Activated T-cell treated with anti-CD3 and anti-CD28 coated beads for 4 hours (primary cell): Measurements from ENCODE around the gene TMEM88.

Experiments used
- DNase-seq: peaks from one replicate; pipeline ENCODE4 v3.0.0-alpha.2; 2020

The TMEM88 gene

GRCh38 chr17:7844292-7845154 is 10.3 kb upstream of the TMEM88 start:
- DNase-seq: peak; percentile 68

DNA sequence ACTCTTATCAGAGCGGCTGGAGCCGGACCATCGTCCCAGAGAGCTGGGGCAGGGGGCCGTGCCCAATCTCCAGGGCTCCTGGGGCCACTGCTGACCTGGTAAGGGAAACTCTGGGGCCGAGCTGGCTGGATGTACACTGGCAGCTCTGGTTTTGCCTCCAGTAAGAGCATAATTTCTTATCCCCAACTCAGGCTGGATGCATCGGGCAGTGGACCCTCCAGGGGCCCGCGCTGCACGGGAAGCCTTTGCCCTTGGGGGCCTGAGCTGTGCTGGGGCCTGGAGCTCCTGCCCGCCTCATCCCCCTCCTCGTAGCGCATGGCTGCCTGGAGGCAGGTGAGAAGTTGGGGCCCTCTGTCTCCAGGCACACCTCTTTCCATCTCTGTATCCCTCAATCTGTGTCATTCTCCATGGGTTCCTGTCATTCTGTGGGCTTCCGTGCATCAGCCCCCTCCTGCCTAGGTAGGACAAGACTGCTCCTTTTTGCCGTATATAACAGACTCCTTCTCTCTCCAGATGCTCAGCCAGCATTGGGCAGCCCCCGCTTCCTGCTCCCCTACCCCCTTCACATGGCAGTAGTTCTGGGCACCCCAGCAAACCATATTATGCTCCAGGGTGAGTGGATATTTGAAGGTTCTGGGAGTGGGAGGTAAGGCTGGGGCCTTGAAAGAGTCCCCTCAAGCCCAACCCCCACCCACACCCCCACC is 9.4 kb upstream of the TMEM88 start:
- no peak for DNase-seq

DNA sequence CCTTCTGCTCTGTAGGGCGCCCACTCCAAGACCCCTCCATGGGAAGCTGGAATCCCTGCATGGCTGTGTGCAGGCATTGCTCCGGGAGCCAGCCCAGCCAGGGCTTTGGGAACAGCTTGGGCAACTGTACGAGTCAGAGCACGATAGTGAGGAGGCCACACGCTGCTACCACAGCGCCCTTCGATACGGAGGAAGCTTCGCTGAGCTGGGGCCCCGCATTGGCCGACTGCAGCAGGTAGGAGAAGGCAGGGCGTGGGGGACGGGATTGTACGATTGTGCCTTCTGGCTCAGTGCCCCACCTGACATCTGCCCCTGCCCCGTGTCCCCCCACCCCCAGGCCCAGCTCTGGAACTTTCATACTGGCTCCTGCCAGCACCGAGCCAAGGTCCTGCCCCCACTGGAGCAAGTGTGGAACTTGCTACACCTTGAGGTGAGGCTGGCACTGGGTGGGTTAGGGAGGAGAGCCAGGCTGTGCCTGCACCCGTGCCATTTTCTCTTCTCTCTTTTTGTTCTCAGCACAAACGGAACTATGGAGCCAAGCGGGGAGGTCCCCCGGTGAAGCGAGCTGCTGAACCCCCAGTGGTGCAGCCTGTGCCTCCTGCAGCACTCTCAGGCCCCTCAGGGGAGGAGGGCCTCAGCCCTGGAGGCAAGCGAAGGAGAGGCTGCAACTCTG is 8.7 kb upstream of the TMEM88 start:
- no peak for DNase-seq

DNA sequence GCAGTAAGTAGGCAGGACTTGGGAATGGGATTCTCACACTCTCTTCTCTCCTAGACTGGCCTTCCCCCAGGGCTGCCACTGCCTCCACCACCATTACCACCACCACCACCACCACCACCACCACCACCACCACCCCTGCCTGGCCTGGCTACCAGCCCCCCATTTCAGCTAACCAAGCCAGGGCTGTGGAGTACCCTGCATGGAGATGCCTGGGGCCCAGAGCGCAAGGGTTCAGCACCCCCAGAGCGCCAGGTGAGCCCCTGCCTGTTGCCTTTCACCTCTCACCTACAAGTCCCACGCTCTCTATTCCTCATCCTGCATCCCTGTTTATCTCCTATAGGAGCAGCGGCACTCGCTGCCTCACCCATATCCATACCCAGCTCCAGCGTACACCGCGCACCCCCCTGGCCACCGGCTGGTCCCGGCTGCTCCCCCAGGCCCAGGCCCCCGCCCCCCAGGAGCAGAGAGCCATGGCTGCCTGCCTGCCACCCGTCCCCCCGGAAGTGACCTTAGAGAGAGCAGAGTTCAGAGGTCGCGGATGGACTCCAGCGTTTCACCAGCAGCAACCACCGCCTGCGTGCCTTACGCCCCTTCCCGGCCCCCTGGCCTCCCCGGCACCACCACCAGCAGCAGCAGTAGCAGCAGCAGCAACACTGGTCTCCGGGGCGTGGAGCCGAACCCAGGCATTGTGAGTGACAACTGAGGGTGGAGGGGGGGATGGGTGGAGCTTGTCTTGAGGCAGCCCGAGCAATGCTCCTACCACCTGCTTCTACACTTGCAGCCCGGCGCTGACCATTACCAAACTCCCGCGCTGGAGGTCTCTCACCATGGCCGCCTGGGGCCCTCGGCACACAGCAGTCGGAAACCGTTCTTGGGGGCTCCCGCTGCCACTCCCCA is 7.9 kb upstream of the TMEM88 start:
- no peak for DNase-seq

- DNase-seq: no peak
Measured at GRCh38 chr17:7848131-7848579, 6.7 kb upstream of the TMEM88 start.

DNA sequence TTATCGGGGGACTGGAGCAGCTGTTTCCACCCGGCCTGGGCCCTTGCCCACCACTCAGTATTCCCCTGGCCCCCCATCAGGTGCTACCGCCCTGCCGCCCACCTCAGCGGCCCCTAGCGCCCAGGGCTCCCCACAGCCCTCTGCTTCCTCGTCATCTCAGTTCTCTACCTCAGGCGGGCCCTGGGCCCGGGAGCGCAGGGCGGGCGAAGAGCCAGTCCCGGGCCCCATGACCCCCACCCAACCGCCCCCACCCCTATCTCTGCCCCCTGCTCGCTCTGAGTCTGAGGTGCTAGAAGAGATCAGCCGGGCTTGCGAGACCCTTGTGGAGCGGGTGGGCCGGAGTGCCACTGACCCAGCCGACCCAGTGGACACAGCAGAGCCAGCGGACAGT is 6.1 kb upstream of the TMEM88 start:
- no peak for DNase-seq

GRCh38 chr17:7849130-7849750 is 5.6 kb upstream of the TMEM88 start:
- no peak for DNase-seq

DNA sequence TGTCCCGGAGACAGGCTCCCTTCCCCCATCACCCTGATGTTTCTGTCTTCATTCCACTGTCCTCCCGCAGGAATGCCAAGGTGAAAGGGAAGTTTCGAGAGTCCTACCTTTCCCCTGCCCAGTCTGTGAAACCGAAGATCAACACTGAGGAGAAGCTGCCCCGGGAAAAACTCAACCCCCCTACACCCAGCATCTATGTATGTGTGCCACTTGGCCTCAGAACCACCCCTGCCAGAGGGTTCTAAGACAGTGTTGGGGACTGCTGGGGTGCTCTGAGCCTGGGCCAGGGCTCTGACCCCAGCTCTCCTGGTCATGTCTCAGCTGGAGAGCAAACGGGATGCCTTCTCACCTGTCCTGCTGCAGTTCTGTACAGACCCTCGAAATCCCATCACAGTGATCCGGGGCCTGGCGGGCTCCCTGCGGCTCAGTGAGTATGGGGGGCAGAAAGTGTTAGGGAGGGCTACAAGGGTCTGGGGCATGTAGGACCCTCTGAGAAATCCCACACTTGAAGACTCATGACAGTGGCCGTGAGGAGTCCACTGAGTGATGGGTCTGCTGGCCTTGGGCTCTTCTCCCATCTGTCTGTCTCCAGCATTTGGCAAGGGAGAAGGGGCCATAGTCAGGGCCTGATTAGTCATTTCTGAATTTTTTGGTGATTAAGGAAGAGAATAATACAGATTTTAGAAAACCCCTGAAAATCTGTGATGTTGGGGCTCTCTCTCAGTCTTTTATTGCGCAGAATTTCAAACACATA is 4.9 kb upstream of the TMEM88 start:
- no peak for DNase-seq

GRCh38 chr17:7850701-7851437 is 4.0 kb upstream of the TMEM88 start:
- DNase-seq: no peak

- peak; percentile 80 for DNase-seq
Measured at GRCh38 chr17:7851438-7852261, 3.2 kb upstream of the TMEM88 start.

GRCh38 chr17:7852262-7852670 is 2.6 kb upstream of the TMEM88 start:
- DNase-seq: no peak

DNA sequence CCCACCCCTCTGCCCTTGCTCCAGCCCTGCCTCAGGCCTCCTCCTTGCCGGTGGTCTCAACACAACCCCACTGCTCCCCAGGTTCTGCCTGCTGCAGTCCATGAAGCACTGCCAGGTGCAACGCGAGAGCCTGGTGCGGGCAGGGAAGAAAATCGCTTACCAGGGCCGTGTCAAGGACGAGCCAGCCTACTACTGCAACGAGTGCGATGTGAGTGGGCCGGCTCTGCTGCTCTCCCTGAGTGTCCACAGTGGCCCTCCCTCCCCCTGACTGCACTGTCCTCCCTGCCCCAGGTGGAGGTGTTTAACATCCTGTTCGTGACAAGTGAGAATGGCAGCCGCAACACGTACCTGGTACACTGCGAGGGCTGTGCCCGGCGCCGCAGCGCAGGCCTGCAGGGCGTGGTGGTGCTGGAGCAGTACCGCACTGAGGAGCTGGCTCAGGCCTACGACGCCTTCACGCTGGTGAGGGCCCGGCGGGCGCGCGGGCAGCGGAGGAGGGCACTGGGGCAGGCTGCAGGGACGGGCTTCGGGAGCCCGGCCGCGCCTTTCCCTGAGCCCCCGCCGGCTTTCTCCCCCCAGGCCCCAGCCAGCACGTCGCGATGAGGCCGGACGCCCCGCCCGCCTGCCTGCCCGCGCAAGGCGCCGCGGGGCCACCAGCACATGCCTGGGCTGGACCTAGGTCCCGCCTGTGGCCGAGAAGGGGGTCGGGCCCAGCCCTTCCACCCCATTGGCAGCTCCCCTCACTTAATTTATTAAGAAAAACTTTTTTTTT is 1.8 kb upstream of the TMEM88 start:
- no peak for DNase-seq

DNA sequence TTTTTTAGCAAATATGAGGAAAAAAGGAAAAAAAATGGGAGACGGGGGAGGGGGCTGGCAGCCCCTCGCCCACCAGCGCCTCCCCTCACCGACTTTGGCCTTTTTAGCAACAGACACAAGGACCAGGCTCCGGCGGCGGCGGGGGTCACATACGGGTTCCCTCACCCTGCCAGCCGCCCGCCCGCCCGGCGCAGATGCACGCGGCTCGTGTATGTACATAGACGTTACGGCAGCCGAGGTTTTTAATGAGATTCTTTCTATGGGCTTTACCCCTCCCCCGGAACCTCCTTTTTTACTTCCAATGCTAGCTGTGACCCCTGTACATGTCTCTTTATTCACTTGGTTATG is 1.2 kb upstream of the TMEM88 start:
- DNase-seq: no peak

GRCh38 chr17:7854078-7854777 is 638 bp upstream of the TMEM88 start:
- no peak for DNase-seq

DNA sequence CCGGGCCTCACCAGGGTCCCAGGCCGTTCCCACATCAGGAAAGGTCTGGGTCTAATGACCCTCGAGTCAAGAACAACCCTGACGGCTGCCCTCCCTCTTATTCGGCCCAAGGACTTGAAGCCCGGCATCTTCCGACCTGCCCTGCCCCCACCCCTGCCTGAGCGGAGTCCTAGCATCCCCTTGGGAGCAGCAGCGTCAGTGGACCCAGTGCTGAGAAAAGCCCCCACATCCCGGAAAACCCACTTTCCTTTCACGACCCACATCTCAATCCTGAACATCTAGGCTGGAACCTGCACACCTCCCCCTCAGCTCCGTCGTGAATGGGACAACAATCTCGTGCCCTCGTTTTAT is 769 bp downstream of the TMEM88 start:
- no peak for DNase-seq

- no peak for DNase-seq
Measured at GRCh38 chr17:7856011-7856810, 1.3 kb downstream of the TMEM88 start.
